Cardiac fibroblast (primary cell): Measurements from ENCODE around the gene TM9SF1.

ENCODE experiments used
- DNase-seq, 2 donors: peaks; one replicate each; pipeline versions ENCODE4 v3.0.0 to v3.0.0-alpha.2; 2010; ENCODE audit warnings: low read depth in 2 of 2
- H3K4me3 ChIP-seq, 2 donors: replicated peaks in 1 of 2; 1 replicate in 1 of 2; 2 replicates in 1 of 2; pipeline ENCODE4 v1.5.1; 2011; ENCODE audit warnings: low read depth in 2 of 2, low read length in 2 of 2, mild to moderate bottlenecking in 2 of 2, moderate library complexity in 1 of 2
- TF ChIP-seq, protein P1 (sequence below): IDR thresholded peaks from one replicate; pipeline ENCODE4 v1.5.1; 2011; ENCODE audit warnings: low read depth, mild to moderate bottlenecking, low read length, inconsistent platforms

Gene TM9SF1

DNA sequence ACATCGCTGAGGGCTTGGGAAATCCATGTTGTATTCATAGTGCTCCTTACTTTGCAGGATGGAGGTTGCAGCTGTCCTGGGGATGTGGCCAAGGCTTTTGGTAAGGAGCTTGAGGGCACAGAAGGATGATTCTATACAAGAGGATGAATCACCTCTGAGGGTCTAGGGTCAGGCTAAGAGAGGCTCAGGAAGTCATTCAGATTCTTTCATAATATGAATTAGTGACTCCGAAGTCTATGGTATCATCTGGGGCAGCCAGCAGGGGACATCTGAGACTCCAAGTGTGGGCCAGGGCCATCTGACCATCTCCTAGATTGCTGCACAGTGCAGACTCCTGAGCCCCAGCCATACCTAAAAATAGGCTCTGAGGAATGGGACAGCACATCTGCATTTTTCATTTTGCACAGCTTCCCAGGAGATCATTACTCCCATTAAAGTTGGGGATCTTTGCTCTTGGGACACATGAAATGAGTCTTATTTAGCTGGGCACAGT, 42.3 kb upstream of the TM9SF1 start:
- no peak overlapping the region for H3K4me3 ChIP-seq
- TF ChIP-seq, protein P1, sequence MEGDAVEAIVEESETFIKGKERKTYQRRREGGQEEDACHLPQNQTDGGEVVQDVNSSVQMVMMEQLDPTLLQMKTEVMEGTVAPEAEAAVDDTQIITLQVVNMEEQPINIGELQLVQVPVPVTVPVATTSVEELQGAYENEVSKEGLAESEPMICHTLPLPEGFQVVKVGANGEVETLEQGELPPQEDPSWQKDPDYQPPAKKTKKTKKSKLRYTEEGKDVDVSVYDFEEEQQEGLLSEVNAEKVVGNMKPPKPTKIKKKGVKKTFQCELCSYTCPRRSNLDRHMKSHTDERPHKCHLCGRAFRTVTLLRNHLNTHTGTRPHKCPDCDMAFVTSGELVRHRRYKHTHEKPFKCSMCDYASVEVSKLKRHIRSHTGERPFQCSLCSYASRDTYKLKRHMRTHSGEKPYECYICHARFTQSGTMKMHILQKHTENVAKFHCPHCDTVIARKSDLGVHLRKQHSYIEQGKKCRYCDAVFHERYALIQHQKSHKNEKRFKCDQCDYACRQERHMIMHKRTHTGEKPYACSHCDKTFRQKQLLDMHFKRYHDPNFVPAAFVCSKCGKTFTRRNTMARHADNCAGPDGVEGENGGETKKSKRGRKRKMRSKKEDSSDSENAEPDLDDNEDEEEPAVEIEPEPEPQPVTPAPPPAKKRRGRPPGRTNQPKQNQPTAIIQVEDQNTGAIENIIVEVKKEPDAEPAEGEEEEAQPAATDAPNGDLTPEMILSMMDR: no peak
- no peak for DNase-seq

DNA sequence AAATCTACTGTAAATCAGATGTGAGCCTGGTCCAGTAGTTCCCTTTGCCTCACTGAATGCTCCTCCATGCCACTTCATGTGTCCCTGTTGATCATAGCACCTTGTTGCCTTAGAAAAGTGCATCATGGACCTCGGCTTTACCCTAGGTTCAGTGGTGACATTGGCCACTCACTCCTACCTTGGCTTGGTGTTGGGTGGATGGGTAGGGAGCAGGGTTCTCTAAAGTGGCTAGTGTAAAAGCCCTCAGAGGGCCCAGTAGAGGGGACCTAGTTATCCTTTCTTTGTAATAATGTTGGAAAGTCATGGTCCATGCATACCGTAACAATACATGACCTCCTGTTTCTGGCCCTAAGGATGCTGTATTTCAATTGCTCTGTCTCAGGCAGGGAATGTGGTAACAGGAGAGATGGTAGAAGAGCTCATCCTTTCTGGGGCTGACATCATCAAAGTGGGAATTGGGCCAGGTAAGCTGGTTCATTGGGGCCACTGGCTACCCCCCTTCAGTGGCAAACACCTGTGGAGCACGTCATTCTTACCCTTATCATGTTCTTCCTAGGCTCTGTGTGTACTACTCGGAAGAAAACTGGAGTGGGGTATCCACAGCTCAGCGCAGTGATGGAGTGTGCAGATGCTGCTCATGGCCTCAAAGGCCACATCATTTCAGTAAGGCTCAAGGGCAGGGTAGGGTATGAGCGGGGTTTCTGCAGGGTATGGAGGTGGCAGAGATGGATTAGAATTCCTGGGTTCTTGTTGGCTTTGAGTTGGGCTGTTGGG, 41.6 kb upstream of the TM9SF1 start:
- TF ChIP-seq, protein P1: no peak
- DNase-seq: no peak
- H3K4me3 ChIP-seq: no peak overlapping the region

DNA sequence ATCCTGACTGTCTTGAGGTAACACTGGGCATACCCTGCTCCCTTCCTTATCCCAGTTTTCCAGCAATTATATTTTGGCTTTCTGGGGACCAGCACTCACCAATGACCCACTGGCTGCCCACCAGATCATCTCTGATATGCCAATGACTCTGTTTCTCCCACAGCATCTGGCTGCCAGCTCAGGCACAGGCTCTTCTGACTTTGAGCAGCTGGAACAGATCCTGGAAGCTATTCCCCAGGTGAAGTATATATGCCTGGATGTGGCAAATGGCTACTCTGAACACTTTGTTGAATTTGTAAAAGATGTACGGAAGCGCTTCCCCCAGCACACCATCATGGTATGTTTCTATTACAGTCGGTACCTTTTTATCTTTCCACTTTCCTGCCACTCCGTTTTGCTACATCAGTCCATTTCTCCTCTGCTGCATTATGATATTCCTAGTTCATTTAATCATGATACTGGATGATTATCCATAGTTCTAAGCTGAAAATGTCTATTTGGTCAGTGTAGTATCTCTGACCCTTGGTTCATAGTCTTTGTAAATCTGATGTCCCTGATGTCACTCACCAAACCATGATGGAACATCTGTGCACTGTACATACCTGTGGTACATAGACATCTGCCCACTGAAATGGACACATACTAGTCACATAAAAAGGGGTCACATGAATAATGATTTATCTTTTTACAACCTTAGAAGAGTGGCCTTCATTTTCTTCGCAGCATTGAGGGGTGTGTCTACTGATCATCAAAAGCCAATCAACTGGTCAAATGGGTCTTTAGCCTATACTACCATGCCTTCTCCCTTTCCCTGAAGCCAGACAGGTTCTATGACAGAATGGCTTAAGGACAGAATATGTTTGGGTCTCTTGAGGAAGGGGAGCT, 40.8 kb upstream of the TM9SF1 start:
- no peak overlapping the region for H3K4me3 ChIP-seq
- TF ChIP-seq, protein P1: no peak
- DNase-seq: no peak

DNA sequence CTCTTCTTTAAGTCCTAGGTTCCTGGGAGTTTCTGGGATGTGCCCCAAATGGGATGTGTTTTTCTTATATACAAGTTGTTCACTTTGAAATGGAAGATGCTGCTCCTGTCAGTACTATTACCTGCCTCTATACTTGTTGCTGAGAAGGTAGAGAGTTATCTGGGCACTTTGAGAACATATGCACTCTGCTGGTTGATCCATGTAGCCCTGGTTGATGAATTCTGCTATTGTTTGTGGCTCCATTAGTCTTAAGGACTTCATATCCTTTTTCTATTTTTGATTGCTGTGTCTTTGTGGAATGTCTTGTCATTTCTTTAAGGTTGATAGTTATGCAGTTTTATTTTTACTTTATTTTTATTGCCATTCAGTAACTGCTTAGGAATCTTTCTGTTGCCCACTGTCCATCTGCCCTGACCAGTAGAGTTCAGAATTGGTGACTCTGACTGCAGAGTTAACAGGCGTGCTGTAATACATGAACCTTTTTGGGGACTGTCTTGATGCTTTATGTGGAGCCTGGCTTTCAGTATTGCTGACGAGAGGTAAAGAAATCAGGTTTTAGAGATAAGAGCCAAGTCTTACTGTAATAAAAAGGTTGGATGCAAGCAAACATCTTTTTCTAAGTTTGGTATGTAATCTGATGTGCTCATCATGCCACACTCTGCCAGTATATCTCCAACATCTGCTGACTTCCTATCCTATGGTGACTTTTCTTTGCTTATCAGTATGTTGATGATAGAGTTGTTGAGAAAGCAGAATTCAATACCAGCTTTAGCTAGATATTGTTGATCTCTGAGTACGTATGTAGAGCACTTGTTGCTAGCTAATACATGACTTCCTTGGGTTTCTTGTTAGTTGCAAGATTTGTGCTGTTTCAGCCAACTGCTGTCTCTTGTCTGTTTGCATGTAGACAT, 39.1 kb upstream of the TM9SF1 start:
- TF ChIP-seq, protein P1: no peak
- no peak for DNase-seq
- no peak overlapping the region for H3K4me3 ChIP-seq

DNA sequence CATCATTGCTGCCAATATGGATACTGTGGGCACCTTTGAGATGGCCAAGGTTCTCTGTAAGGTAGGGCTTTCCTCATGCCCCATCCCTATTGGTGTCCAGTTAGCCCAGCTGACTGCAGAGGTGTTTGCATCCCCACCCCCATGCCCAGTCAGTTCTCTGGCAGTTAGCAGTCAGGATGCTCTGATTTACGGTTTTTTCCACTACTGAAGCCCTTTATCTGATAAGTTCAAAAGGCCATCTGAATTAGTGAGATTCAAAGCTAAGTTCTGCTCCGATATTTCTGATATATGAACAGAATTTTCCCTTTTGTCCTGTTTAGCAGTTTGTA, 38.3 kb upstream of the TM9SF1 start:
- TF ChIP-seq, protein P1: no peak
- DNase-seq: no peak
- H3K4me3 ChIP-seq: peak overlapping the region; percentile 80 to 85
